GF-D8 (cell line): ENCODE results near the gene CILP2.

Experiments
- DNase-seq: peaks from one replicate; lab custom pipeline; 2025; lab: John Stamatoyannopoulos, UW

CILP2 gene

GRCh38 chr19:19544257-19544953 lies 6.3 kb downstream of the CILP2 start:
- DNase-seq, result no peak

DNA sequence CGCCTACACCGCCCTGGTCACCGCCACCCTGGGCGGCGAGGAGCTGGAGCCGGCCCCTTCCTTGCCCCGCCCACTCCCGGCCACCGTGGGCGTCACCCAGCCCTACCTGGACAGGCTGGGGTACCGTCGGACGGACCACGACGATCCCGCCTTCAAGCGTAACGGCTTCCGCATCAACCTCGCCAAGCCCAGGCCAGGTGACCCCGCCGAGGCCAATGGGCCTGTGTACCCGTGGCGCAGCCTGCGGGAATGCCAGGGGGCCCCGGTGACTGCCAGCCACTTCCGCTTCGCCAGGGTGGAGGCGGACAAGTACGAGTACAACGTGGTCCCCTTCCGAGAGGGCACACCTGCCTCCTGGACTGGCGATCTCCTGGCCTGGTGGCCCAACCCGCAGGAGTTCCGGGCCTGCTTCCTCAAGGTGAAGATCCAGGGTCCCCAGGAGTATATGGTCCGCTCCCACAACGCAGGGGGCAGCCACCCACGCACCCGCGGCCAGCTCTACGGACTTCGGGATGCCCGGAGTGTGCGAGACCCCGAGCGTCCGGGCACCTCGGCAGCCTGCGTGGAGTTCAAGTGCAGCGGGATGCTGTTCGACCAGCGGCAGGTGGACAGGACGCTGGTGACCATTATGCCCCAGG lies 7.0 kb downstream of the CILP2 start:
- DNase-seq, result no peak

- DNase-seq, result no peak
Measured at GRCh38 chr19:19545707-19546106, 7.6 kb downstream of the CILP2 start.

- DNase-seq, result no peak
Measured at GRCh38 chr19:19546751-19547162, 8.7 kb downstream of the CILP2 start.

DNA sequence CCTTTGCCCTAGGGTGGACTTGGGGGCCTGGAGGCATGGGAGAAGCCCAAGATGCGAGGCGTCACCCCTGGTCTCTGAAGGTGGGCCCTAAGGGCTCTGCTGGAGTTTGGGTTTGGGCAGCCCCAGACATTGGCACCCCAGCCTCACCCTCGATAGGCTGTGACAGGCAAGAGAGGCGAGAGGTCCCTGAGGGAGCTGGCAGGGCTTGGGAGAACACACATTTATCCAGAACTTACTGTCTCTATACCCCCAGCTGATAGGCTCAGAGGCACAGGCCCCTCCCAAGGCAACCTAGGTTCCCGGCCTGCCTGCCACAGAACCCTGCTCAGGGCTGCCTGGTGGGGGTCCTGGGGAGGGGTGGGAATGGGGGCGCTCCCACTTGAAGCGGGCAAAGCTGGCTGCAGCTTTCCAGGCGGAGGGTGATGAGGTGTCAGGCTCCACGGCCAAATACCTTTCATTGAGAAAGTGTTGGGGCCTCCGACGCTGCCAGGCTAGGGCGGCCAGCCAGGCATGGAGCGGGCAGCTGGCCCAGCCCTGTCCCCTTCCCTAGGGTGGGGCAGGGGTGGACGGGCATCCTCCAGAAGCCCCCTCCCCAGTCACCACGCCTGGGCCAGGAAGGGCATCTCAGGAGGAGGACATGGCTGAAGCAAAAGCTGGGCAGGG lies 9.7 kb downstream of the CILP2 start:
- DNase-seq, result no peak

- DNase-seq, result no peak
Measured at GRCh38 chr19:19548915-19549759, 11.1 kb downstream of the CILP2 start.

DNA sequence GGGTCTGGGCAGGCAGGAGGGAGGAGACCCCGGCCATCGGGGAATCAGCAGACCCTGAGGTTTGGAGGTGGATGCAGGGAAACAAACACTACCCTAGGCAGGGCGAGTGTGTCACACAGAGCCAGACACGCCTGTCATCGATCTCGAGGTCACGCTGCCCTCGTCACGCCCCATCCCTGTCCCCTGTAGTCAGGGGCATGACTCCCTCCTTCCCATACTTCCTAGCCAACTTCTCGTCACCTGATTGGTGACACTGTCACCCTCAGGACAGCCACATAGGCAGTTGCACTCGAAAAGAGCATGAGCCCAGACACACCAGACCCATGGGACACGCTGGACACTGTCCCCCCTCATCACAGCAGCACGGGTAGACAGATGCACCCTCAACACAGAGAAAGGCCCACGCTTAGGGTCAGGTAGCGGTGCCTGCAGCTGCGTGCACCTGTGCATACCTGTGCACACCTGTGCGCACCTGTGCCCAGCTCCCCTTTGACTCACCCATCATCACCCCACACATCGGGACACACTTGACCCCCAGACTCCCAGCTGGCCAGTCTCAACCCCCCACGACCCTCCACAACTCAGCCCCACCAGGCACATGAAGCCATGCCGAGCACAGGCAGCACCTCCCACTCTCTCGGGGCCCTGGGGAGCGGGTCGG lies 11.9 kb downstream of the CILP2 start:
- no peak for DNase-seq

GRCh38 chr19:19550485-19550929 lies 12.4 kb downstream of the CILP2 start:
- DNase-seq, result no peak

- no peak for DNase-seq
Measured at GRCh38 chr19:19550972-19551852, 13.1 kb downstream of the CILP2 start.

GRCh38 chr19:19551853-19552192 lies 13.8 kb downstream of the CILP2 start:
- no peak for DNase-seq

GRCh38 chr19:19552798-19553197 lies 14.7 kb downstream of the CILP2 start:
- DNase-seq, result no peak

DNA sequence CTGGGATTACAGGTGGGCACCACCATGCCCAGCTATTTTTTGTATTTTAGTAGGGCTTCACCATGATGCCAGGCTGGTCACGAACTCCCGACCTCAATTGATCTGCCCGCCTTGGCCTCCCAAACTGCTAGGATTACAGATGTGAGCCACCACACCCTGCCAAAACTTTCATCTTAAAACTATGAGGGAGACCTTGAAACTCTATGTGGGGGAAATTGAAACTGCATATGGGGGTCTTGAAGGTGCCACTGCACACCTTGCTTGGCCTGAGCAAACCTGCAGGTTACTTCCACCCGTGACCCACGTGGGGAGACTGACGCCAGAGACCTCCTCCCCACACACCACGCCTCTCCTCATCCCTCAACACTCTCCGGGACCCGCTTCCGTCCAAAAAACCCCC lies 15.6 kb downstream of the CILP2 start:
- no peak for DNase-seq

DNA sequence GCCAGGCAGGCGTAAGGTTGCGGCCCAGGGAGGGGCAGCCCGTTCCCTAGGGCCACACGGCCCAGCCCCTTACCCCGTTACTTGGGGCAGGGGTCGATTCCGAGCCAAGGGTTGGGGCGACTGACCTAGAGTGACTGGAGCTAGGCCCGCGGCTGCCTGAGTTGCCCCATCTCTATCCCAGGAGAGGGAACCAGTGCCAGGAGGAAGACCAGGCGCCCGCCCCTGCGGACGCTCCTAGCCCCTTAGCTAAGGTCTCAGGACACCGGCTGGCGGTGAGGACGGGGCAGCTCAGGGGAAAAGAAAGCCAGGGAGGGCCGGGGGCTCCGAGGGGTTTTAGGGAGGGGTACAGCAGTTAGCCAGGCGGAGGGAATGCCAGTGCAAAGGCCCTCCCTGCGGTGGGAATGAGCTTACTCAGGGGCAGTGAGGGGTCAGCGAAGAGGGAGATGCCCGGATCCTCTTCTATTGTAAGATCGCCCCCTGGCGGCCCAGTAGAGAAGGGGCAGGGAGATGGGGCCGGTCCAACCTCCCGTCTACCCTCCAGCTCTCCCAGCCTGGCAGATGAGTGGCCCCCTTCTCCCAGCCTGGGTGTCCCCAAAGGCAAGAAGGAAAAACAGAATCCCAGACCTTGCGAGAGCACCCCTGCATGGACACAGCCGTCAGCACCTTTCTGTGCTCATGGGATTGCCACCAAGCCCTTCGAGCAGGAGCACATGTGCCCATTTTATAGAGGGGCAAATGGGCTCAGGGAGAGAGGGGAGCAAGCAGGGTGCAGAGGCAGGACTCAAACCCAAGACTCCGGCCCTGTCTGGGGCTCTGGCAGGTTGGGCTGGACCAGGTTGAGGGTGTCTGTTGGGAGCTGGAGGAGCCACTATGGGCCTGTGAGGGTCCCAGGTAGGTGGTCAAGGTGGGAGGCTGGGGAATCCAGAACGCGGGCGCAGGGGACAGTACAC lies 16.3 kb downstream of the CILP2 start:
- no peak for DNase-seq

DNA sequence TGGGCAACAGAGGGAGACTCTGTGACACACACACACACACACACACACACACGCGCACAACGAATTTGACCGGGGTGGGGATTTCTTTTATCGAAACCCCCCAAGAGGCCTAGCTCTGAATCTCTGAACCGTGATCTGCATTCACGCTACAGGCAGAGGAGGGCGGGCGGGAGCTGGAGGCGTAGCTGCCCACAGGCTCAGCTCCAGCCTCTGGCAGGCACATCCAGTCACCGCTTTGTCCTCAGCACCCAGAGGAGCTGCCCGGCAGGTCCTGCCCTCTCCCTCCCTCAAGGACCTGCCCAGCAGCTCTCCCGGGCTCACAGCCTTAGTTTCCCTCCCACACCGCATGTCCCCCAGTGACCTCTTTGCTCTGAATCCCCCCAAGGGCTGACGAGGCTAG lies 20.0 kb downstream of the CILP2 start:
- DNase-seq, result no peak

GRCh38 chr19:19558636-19559035 lies 20.6 kb downstream of the CILP2 start:
- no peak for DNase-seq

DNA sequence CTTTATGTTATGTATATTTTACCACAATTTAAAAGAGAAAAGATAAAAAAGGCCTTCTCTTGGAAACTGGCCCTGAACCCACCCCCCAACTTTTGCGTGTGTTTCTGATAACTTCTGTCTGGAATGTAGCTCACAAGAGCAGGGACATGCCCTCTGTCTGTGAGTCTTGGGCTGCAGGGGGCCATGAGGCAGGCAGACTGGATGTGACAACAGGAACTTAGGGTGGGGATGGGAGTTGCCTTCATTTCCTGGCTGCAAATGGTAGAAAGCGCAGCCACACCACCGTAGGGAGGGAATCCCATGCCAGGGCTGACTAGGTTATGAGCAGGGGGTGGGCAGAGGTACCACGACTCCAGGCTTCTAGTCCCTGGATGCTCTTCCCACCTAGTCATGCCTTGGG lies 21.9 kb downstream of the CILP2 start:
- no peak for DNase-seq

DNA sequence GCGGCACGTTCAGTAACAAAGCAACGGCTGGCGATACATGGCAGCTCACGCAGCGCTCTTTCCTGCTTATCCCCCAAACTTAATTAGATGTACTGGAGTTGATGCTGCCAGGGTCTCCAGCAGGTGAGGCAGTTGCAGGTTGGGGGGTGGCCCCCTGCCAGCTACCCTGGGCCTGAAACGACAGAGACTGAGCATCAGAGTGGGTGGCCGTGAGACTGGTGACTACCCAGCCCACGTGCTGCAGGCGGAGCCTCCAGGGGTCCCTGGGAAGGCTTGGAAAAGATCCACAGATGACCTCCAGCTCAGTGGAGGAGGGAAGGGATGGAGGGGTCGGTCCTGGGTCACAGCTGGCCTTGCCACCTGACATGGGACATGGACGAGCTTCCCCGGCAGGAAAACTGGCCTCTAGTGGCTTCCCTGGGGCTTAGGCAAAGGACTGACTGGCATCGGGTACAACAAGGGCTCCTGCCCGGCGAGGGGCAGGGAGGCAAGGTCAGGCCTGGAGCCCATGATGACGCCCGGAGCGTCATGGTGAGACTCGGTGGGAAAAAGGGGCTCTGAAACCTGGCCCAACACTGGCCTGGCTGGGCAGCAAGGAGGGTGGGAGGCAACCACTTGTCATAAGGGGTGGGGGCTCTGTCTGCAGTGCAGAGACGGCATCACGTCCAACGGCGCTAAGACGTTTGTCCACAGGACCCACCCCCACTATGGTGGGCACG lies 24.0 kb downstream of the CILP2 start:
- no peak for DNase-seq

GRCh38 chr19:19562665-19563347 lies 24.7 kb downstream of the CILP2 start:
- no peak for DNase-seq
